AG04450 (cell line): ENCODE results near the gene OR52E1. TPM values are rescaled to one million over a fixed set of nuclear protein-coding genes. Genes with fewer than 3 reads are reported as not detected.

ENCODE experiments used
- CTCF ChIA-PET: fragments of 300-600, 350-600 bp; formaldehyde crosslinking; extraction: SDS; loops from one replicate; lab custom pipeline; 2022; ENCODE audit warnings: antibody characterized with exemption, inconsistent platforms; lab: Charles Lee
- POLR2A ChIA-PET: fragments of 350-600 bp; formaldehyde crosslinking; extraction: SDS; loops from one replicate; lab custom pipeline; 2021; ENCODE audit warnings: antibody characterized with exemption, inconsistent platforms; lab: Yijun Ruan, JAX
- DNase-seq: peaks from one replicate; pipeline ENCODE4 v3.0.0-alpha.2; 2011; ENCODE audit warnings: low read depth, low spot score
- H3K27ac ChIP-seq: one replicate; pipeline ENCODE4 v1.5.1; 2012; ENCODE audit warnings: low read depth, low read length, control low read depth
- H3K27me3 ChIP-seq: one replicate; pipeline ENCODE4 v1.6.0; 2012; ENCODE audit warnings: low read length; ENCODE audit not compliant: control insufficient read depth, insufficient read depth
- H3K4me3 ChIP-seq: 2 replicates; pipeline ENCODE4 v1.5.1; 2011; ENCODE audit warnings: mild to moderate bottlenecking, low read depth, low read length, control low read depth
- H3K9me3 ChIP-seq: 2 replicates; pipeline ENCODE4 v1.5.1; 2012; ENCODE audit warnings: low read length; ENCODE audit not compliant: control insufficient read depth, insufficient read depth
- CTCF ChIP-seq: IDR thresholded peaks from 2 replicates; pipeline ENCODE4 v1.5.1; 2011; ENCODE audit warnings: low read depth, low read length, control low read depth, inconsistent platforms
- polyA minus RNA-seq: library from RNA; depleted of rRNA, polyadenylated mRNA; stranded (reverse); fragments of >200 nt; gene quantifications from 2 replicates; pipeline ENCODE4 v1.2.3, GENCODE V29; 2011; rRNA and poly(A)+ RNA removed
- polyA plus RNA-seq: library from polyadenylated mRNA; depleted of rRNA; stranded (reverse); fragments of >200 nt; gene quantifications from 2 replicates; pipeline ENCODE4 v1.2.3, GENCODE V29; 2011; rRNA removed

The OR52E1 gene
- polyA plus RNA-seq: not detected in 2 replicates
- polyA minus RNA-seq: not detected in 2 replicates

GRCh38 chr11:5069272-5069671 lies at the start of gene OR52E1:
Gene OR52E1, plus strand, starts transcription at chr11:5069572.
- H3K9me3 ChIP-seq: no peaks in the 10 kb centered on the region
- CTCF ChIA-PET: no interaction called here
- H3K27me3 ChIP-seq: no peaks in the 10 kb centered on the region
- H3K27ac ChIP-seq: no peak within 1 kb of the TSS
- no peak within 1 kb of the TSS for H3K4me3 ChIP-seq
- no peak for TF ChIP-seq CTCF
- DNase-seq: no peak
- POLR2A ChIA-PET: no interaction called here

- Histone ChIP-seq H3K27me3 (no peaks in the 10 kb centered on the region), H3K27ac (no peak overlapping the region), H3K9me3 (no peaks in the 10 kb centered on the region), H3K4me3 (no peak overlapping the region)
- DNase-seq: no peak
- ChIA-PET POLR2A (no interaction called here), CTCF (interaction anchor here (1.5 kb wide), 1 partner anchor 385 kb away, joined by 5 read pairs; no protein-coding TSS in a partner anchor)
- no peak for TF ChIP-seq CTCF
Observed at GRCh38 chr11:5021996-5022395, 47.4 kb upstream of the OR52E1 start.

- DNase-seq: no peak
- ChIA-PET POLR2A (no interaction called here), CTCF (no interaction called here)
- Histone ChIP-seq H3K27me3 (no peaks in the 10 kb centered on the region), H3K27ac (no peak overlapping the region), H3K9me3 (no peaks in the 10 kb centered on the region), H3K4me3 (no peak overlapping the region)
- no peak for TF ChIP-seq CTCF
Observed at GRCh38 chr11:5036669-5037068, 32.7 kb upstream of the OR52E1 start.

- POLR2A ChIA-PET: no interaction called here
- no peak for TF ChIP-seq CTCF
- DNase-seq: no peak
Observed at GRCh38 chr11:5037926-5038325, 31.4 kb upstream of the OR52E1 start.

GRCh38 chr11:5038341-5038740 lies 31.0 kb upstream of the OR52E1 start:
- DNase-seq: no peak
- Histone ChIP-seq H3K9me3 (no peaks in the 10 kb centered on the region), H3K27ac (no peak overlapping the region), H3K27me3 (no peaks in the 10 kb centered on the region), H3K4me3 (no peak overlapping the region)
- ChIA-PET CTCF (no interaction called here), POLR2A (no interaction called here)
- TF ChIP-seq CTCF: no peak

More at GRCh38 chr11:5037926-5038325, 31.4 kb upstream of the OR52E1 start:
- no peak overlapping the region for H3K4me3 ChIP-seq
- H3K27me3 ChIP-seq: no peaks in the 10 kb centered on the region
- CTCF ChIA-PET: no interaction called here
- no peak overlapping the region for H3K27ac ChIP-seq
- H3K9me3 ChIP-seq: no peaks in the 10 kb centered on the region
